SK-N-SH treated with all-trans-retinoic acid at 6 μM for 48 hours (cell line): ENCODE measurements around the gene ZNF844.

Experiments
- ATAC-seq: fragments of 200-7000 bp; cut with Tn5 transposase; 3 replicates; pipeline ENCODE4 v1.9.1; 2020; ENCODE audit warnings: mild to moderate bottlenecking, moderate library complexity
- ARNTL ChIP-seq: fragments of 450-650 bp; formaldehyde crosslinking; IDR thresholded peaks from 2 replicates; pipeline ENCODE4 v1.5.0; 2020; ENCODE audit warnings: low read depth, mild to moderate bottlenecking, moderate library complexity, borderline replicate concordance
- BACH2 ChIP-seq: fragments of 250-450 bp; sonication (Bioruptor Pico); IDR thresholded peaks from 2 replicates; pipeline ENCODE4 v1.9.0; 2021; ENCODE audit warnings: mild to moderate bottlenecking, borderline replicate concordance
- CSDC2 ChIP-seq: fragments of 250-450 bp; sonication (Bioruptor Pico); IDR thresholded peaks from 2 replicates; pipeline ENCODE4 v1.5.0; 2020; ENCODE audit warnings: mild to moderate bottlenecking, moderate library complexity
- ESRRG ChIP-seq: fragments of 250-450 bp; sonication (Bioruptor Pico); IDR thresholded peaks from 2 replicates; pipeline ENCODE4 v1.6.1; 2021; ENCODE audit warnings: mild to moderate bottlenecking
- GLIS3 ChIP-seq: fragments of 250-450 bp; sonication (Bioruptor Pico); IDR thresholded peaks from 2 replicates; pipeline ENCODE4 v1.5.0; 2020; ENCODE audit warnings: mild to moderate bottlenecking, moderate library complexity
- ISL1 ChIP-seq: fragments of 250-450 bp; sonication (Bioruptor Pico); IDR thresholded peaks from 2 replicates; pipeline ENCODE4 v2.1.2; 2022; ENCODE audit warnings: mild to moderate bottlenecking, moderate library complexity
- OSR1 ChIP-seq: fragments of 250-450 bp; sonication (Bioruptor Pico); IDR thresholded peaks from 2 replicates; pipeline ENCODE4 v1.8.0; 2022; ENCODE audit warnings: moderate library complexity, mild to moderate bottlenecking, inconsistent platforms
- PPARA ChIP-seq: fragments of 250-450 bp; sonication (Bioruptor Pico); IDR thresholded peaks from 2 replicates; pipeline ENCODE4 v1.5.0; 2020; ENCODE audit warnings: mild to moderate bottlenecking, borderline replicate concordance
- RARB ChIP-seq: fragments of 250-450 bp; sonication (Bioruptor Pico); IDR thresholded peaks from 2 replicates; pipeline ENCODE4 v1.8.0; 2021; ENCODE audit warnings: mild to moderate bottlenecking, moderate library complexity
- SNAI2 ChIP-seq: fragments of 250-450 bp; sonication (Bioruptor Pico); IDR thresholded peaks from 2 replicates; pipeline ENCODE4 v1.5.0; 2020; ENCODE audit warnings: mild to moderate bottlenecking, moderate library complexity
- TCF4 ChIP-seq: fragments of 250-450 bp; sonication (Bioruptor Pico); IDR thresholded peaks from 2 replicates; pipeline ENCODE4 v1.8.0; 2021; ENCODE audit warnings: mild to moderate bottlenecking, moderate library complexity, borderline replicate concordance
- TOX ChIP-seq: fragments of 250-450 bp; sonication (Bioruptor Pico); IDR thresholded peaks from 2 replicates; pipeline ENCODE4 v1.8.0; 2021; ENCODE audit warnings: mild to moderate bottlenecking, moderate library complexity, borderline replicate concordance
- ZC3H10 ChIP-seq: fragments of 250-450 bp; sonication (Bioruptor Pico); IDR thresholded peaks from 2 replicates; pipeline ENCODE4 v1.5.1; 2021; ENCODE audit warnings: mild to moderate bottlenecking, moderate library complexity
- ZFP3 ChIP-seq: fragments of 250-450 bp; sonication (Bioruptor Pico); IDR thresholded peaks from 2 replicates; pipeline ENCODE4 v1.5.0; 2020; ENCODE audit warnings: mild to moderate bottlenecking, moderate library complexity
- ZNF565 ChIP-seq: fragments of 450-650 bp; formaldehyde crosslinking; conservative IDR thresholded peaks from 2 replicates; pipeline ENCODE4 v1.5.0; 2020; ENCODE audit warnings: low read depth, mild to moderate bottlenecking, moderate library complexity
- ZNF70 ChIP-seq: fragments of 450-650 bp; formaldehyde crosslinking; IDR thresholded peaks from 2 replicates; pipeline ENCODE4 v1.5.0; 2020; ENCODE audit warnings: mild to moderate bottlenecking, moderate library complexity
- ZNF8 ChIP-seq: fragments of 450-650 bp; formaldehyde crosslinking; IDR thresholded peaks from 2 replicates; pipeline ENCODE4 v1.5.0; 2020; ENCODE audit warnings: mild to moderate bottlenecking, moderate library complexity
- TF ChIP-seq, protein P1 (sequence below): fragments of 250-450 bp; sonication (Bioruptor Pico); IDR thresholded peaks from 2 replicates; pipeline ENCODE4 v1.5.1; 2021; ENCODE audit warnings: mild to moderate bottlenecking, moderate library complexity
- TF ChIP-seq, protein P2 (sequence below): fragments of 250-450 bp; sonication (Bioruptor Pico); IDR thresholded peaks from 2 replicates; pipeline ENCODE4 v1.5.0; 2020; ENCODE audit warnings: mild to moderate bottlenecking, moderate library complexity
- TF ChIP-seq, protein P3 (sequence below): fragments of 250-450 bp; sonication (Bioruptor Pico); IDR thresholded peaks from 2 replicates; pipeline ENCODE4 v1.5.1; 2020; ENCODE audit warnings: low read depth, mild to moderate bottlenecking, moderate library complexity
- TF ChIP-seq, protein P4 (sequence below): fragments of 250-450 bp; sonication (Bioruptor Pico); IDR thresholded peaks from 2 replicates; pipeline ENCODE4 v1.8.0; 2020; ENCODE audit warnings: mild to moderate bottlenecking, moderate library complexity, borderline replicate concordance

Gene ZNF844

DNA sequence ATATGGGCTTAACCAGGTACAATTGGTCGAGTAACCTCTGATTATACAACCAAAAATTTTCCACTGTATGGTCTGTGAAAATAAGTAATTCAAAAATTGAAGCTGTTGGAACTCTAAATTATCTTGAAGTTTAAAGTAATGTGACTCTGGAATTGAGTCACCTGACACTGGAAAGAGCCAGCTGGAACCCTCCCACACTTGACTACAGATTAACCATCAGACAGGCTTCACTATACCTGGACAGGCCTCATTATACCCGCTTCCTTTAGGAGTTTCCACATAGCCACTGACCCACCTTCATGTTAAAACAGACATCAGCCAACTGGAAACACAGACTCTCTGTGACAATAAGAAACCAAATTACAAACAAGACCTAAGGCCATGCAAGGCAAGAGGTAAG lies 30.3 kb upstream of the ZNF844 start:
- ATAC-seq: no peak
- no peak for TF ChIP-seq ZNF8 (CRISPR knock-in tag)
- TF ChIP-seq, protein P1, sequence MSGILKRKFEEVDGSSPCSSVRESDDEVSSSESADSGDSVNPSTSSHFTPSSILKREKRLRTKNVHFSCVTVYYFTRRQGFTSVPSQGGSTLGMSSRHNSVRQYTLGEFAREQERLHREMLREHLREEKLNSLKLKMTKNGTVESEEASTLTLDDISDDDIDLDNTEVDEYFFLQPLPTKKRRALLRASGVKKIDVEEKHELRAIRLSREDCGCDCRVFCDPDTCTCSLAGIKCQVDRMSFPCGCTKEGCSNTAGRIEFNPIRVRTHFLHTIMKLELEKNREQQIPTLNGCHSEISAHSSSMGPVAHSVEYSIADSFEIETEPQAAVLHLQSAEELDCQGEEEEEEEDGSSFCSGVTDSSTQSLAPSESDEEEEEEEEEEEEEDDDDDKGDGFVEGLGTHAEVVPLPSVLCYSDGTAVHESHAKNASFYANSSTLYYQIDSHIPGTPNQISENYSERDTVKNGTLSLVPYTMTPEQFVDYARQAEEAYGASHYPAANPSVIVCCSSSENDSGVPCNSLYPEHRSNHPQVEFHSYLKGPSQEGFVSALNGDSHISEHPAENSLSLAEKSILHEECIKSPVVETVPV (CRISPR knock-in tag): no peak
- TF ChIP-seq TOX: no peak
- TF ChIP-seq TCF4 (CRISPR knock-in tag): no peak
- TF ChIP-seq ZC3H10 (CRISPR knock-in tag): no peak
- TF ChIP-seq, protein P2, sequence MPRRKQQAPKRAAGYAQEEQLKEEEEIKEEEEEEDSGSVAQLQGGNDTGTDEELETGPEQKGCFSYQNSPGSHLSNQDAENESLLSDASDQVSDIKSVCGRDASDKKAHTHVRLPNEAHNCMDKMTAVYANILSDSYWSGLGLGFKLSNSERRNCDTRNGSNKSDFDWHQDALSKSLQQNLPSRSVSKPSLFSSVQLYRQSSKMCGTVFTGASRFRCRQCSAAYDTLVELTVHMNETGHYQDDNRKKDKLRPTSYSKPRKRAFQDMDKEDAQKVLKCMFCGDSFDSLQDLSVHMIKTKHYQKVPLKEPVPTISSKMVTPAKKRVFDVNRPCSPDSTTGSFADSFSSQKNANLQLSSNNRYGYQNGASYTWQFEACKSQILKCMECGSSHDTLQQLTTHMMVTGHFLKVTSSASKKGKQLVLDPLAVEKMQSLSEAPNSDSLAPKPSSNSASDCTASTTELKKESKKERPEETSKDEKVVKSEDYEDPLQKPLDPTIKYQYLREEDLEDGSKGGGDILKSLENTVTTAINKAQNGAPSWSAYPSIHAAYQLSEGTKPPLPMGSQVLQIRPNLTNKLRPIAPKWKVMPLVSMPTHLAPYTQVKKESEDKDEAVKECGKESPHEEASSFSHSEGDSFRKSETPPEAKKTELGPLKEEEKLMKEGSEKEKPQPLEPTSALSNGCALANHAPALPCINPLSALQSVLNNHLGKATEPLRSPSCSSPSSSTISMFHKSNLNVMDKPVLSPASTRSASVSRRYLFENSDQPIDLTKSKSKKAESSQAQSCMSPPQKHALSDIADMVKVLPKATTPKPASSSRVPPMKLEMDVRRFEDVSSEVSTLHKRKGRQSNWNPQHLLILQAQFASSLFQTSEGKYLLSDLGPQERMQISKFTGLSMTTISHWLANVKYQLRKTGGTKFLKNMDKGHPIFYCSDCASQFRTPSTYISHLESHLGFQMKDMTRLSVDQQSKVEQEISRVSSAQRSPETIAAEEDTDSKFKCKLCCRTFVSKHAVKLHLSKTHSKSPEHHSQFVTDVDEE (CRISPR knock-in tag): no peak
- no peak for TF ChIP-seq PPARA (CRISPR knock-in tag)
- no peak for TF ChIP-seq SNAI2
- no peak for TF ChIP-seq ZNF565 (CRISPR knock-in tag)
- no peak for TF ChIP-seq ZFP3
- TF ChIP-seq RARB (CRISPR knock-in tag): no peak
- no peak for TF ChIP-seq GLIS3
- TF ChIP-seq, protein P3, sequence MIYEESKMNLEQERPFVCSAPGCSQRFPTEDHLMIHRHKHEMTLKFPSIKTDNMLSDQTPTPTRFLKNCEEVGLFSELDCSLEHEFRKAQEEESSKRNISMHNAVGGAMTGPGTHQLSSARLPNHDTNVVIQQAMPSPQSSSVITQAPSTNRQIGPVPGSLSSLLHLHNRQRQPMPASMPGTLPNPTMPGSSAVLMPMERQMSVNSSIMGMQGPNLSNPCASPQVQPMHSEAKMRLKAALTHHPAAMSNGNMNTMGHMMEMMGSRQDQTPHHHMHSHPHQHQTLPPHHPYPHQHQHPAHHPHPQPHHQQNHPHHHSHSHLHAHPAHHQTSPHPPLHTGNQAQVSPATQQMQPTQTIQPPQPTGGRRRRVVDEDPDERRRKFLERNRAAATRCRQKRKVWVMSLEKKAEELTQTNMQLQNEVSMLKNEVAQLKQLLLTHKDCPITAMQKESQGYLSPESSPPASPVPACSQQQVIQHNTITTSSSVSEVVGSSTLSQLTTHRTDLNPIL: no peak
- TF ChIP-seq OSR1 (CRISPR knock-in tag): no peak
- no peak for TF ChIP-seq ISL1 (CRISPR knock-in tag)
- no peak for TF ChIP-seq BACH2 (CRISPR knock-in tag)
- no peak for TF ChIP-seq ARNTL
- no peak for TF ChIP-seq ZNF70 (CRISPR knock-in tag)
- TF ChIP-seq, protein P4, sequence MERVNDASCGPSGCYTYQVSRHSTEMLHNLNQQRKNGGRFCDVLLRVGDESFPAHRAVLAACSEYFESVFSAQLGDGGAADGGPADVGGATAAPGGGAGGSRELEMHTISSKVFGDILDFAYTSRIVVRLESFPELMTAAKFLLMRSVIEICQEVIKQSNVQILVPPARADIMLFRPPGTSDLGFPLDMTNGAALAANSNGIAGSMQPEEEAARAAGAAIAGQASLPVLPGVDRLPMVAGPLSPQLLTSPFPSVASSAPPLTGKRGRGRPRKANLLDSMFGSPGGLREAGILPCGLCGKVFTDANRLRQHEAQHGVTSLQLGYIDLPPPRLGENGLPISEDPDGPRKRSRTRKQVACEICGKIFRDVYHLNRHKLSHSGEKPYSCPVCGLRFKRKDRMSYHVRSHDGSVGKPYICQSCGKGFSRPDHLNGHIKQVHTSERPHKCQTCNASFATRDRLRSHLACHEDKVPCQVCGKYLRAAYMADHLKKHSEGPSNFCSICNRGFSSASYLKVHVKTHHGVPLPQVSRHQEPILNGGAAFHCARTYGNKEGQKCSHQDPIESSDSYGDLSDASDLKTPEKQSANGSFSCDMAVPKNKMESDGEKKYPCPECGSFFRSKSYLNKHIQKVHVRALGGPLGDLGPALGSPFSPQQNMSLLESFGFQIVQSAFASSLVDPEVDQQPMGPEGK (CRISPR knock-in tag): no peak

DNA sequence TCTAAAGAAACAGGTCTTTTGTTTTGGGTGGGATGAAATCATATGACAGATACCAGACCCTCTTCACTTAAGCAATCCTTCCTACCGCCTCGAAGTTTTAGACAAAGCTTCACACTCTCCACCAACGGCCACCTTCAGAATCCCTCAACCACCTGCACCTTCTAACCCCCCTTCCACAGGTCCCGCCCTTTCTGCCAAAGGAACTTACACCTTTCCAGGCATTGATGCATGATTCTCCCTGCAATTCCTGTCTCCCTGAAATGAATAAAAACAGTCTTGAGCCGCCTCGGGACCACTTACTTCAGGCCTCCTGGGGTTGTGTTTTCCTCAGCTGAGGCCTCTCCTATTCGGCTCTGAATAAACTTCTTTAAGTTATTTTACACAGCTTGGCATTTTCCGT lies 29.9 kb upstream of the ZNF844 start:
- no peak for TF ChIP-seq ESRRG (CRISPR knock-in tag)
- no peak for TF ChIP-seq OSR1 (CRISPR knock-in tag)
- TF ChIP-seq ZNF70 (CRISPR knock-in tag): no peak
- TF ChIP-seq, protein P1 (CRISPR knock-in tag): no peak
- TF ChIP-seq ZFP3: no peak
- TF ChIP-seq ZC3H10 (CRISPR knock-in tag): no peak
- TF ChIP-seq, protein P4 (CRISPR knock-in tag): no peak
- TF ChIP-seq ISL1 (CRISPR knock-in tag): no peak
- TF ChIP-seq TCF4 (CRISPR knock-in tag): no peak
- no peak for TF ChIP-seq ZNF8 (CRISPR knock-in tag)
- no peak for TF ChIP-seq CSDC2
- TF ChIP-seq ARNTL: no peak
- TF ChIP-seq TOX: no peak
- TF ChIP-seq ZNF565 (CRISPR knock-in tag): no peak
- no peak for TF ChIP-seq PPARA (CRISPR knock-in tag)
- peak; percentile 22; the same call in 1 of the 3 replicates for ATAC-seq
